GM19025 (cell line): Measurements from ENCODE around the gene TM9SF1.

ENCODE experiments used
- ATAC-seq: cut with Tn5 transposase; IDR thresholded peaks from one replicate; pipeline ENCODE4 v1.9.1; 2021; ENCODE audit warnings: mild to moderate bottlenecking, low read depth, moderate library complexity; ENCODE audit not compliant: unreplicated experiment

Gene TM9SF1

GRCh38 chr14:24179961-24180796 is 15.1 kb downstream of the TM9SF1 start:
- ATAC-seq: no peak

GRCh38 chr14:24179294-24179960 is 15.8 kb downstream of the TM9SF1 start:
- ATAC-seq: no peak

- ATAC-seq: no peak
Observed at GRCh38 chr14:24178399-24179178, 16.7 kb downstream of the TM9SF1 start.

GRCh38 chr14:24177891-24178290 is 17.4 kb downstream of the TM9SF1 start:
- no peak for ATAC-seq

- no peak for ATAC-seq
Observed at GRCh38 chr14:24177041-24177825, 18.0 kb downstream of the TM9SF1 start.

GRCh38 chr14:24176599-24176998 is 18.6 kb downstream of the TM9SF1 start:
- ATAC-seq: no peak

- no peak for ATAC-seq
Observed at GRCh38 chr14:24172871-24173281, 22.4 kb downstream of the TM9SF1 start.

GRCh38 chr14:24172261-24172860 is 22.9 kb downstream of the TM9SF1 start:
- ATAC-seq: no peak

- peak; percentile 72 for ATAC-seq
Observed at GRCh38 chr14:24171422-24172260, 23.6 kb downstream of the TM9SF1 start, which contains the start of gene REC8. Gene REC8, plus strand, starts transcription at chr14:24172080. Its CDS starts 473 bp downstream, at chr14:24172553.

- ATAC-seq: no peak
Observed at GRCh38 chr14:24167469-24168114, 27.6 kb downstream of the TM9SF1 start.

- no peak for ATAC-seq
Observed at GRCh38 chr14:24165785-24166184, 29.5 kb downstream of the TM9SF1 start.

- no peak for ATAC-seq
Observed at GRCh38 chr14:24164518-24164991, 30.7 kb downstream of the TM9SF1 start.

GRCh38 chr14:24162093-24162492 is 33.1 kb downstream of the TM9SF1 start:
- no peak for ATAC-seq

- ATAC-seq: peak; percentile 82
Observed at GRCh38 chr14:24160850-24161804, 34.1 kb downstream of the TM9SF1 start, which contains the start of gene IRF9. Gene IRF9, plus strand, starts transcription at chr14:24161265. Its CDS starts 880 bp downstream, at chr14:24162145.

- no peak for ATAC-seq
Observed at GRCh38 chr14:24160499-24160849, 34.8 kb downstream of the TM9SF1 start.

- ATAC-seq: no peak
Observed at GRCh38 chr14:24159777-24160498, 35.3 kb downstream of the TM9SF1 start.
